HepG2 (cell line): ENCODE results near the gene RASIP1. TPM values are rescaled to one million over a fixed set of nuclear protein-coding genes. Genes with fewer than 3 reads are reported as not detected.
A peak's percentile ranks its signal among the peaks of the same experiment; 100 is the strongest.

Experiments
- ATAC-seq: fragments of 200-7000 bp; cut with Tn5 transposase; 3 replicates; pipeline ENCODE4 v1.9.1; 2020; ENCODE audit warnings: mild to moderate bottlenecking, moderate library complexity
- BruUV-seq: library from RNA; stranded (reverse); fragments of 400-500 nt; replicated peaks from 2 replicates; lab custom pipeline; 2021; lab: Mats Ljungman, UMichigan
- CTCF ChIA-PET: fragments of 300-600 bp; formaldehyde crosslinking; extraction: SDS; loops from one replicate; lab custom pipeline; 2021; ENCODE audit warnings: low total read pairs, inconsistent platforms, low intra/inter-chr PET ratio; lab: Yijun Ruan, JAX
- POLR2A ChIA-PET: fragments of 350-600 bp; sonication (Branson Sonifier 250); formaldehyde crosslinking; loops from one replicate; lab custom pipeline; 2020; ENCODE audit warnings: antibody characterized with exemption, inconsistent platforms; lab: Yijun Ruan, JAX
- DNase-seq: peaks from one replicate; pipeline ENCODE4 v3.0.0-alpha.2; 2015; ENCODE audit warnings: low spot score
- FAIRE-seq: peaks from 3 replicates; lab custom pipeline; 2011; peaks lifted over from hg19 to GRCh38; lab: Jason Lieb, UNC
- H2AFZ ChIP-seq: one replicate; pipeline ENCODE4 v1.6.1; 2011; ENCODE audit warnings: low read length, inconsistent platforms
- H3K27ac ChIP-seq: fragments of 300-600 bp; 3 replicates; pipeline ENCODE4 v1.8.0; 2011; ENCODE audit warnings: mixed run types, mild to moderate bottlenecking, mixed read lengths, low read length, inconsistent platforms; ENCODE audit not compliant: insufficient read depth; ENCODE audit errors: extremely low read length
- H3K27me3 ChIP-seq, 2 experiments: fragments of 200-600 bp in 1 of 2; 2 replicates in 1 of 2; 3 replicates in 1 of 2; pipeline versions ENCODE4 v1.6.0 to v1.8.0; 2011; ENCODE audit warnings: low read length in 2 of 2, mild to moderate bottlenecking in 2 of 2, moderate library complexity in 2 of 2, inconsistent platforms in 1 of 2; ENCODE audit not compliant: insufficient read depth in 2 of 2, control insufficient read depth in 1 of 2
- H3K36me3 ChIP-seq, 2 experiments: fragments of 200-600 bp in 1 of 2; replicated peaks in 1 of 2; 2 replicates in 1 of 2; 3 replicates in 1 of 2; pipeline versions ENCODE4 v1.5.1 to v1.8.0; 2011; ENCODE audit warnings: low read length in 2 of 2, inconsistent platforms in 1 of 2; ENCODE audit not compliant: insufficient read depth in 2 of 2, control insufficient read depth in 1 of 2
- H3K4me1 ChIP-seq: 2 replicates; pipeline ENCODE4 v1.5.1; 2012; ENCODE audit warnings: low read length, inconsistent platforms; ENCODE audit not compliant: insufficient read depth
- H3K4me2 ChIP-seq: 2 replicates; pipeline ENCODE4 v1.6.0; 2011; ENCODE audit warnings: low read depth, low read length, inconsistent platforms
- H3K4me3 ChIP-seq, 3 experiments: fragments of 200-600 bp in 1 of 3; sonication (generic), shearing (Covaris generic) in 1 of 3; replicated peaks in 1 of 3; 2 replicates each; pipeline ENCODE4 v1.5.1; 2011 to 2016; ENCODE audit warnings: low read length in 3 of 3, inconsistent platforms in 2 of 3, low read depth in 2 of 3, mild to moderate bottlenecking in 2 of 3, control low read depth in 1 of 3, mixed read lengths in 1 of 3; ENCODE audit not compliant: insufficient read depth in 1 of 3
- H3K79me2 ChIP-seq: one replicate; pipeline ENCODE4 v1.6.1; 2011; ENCODE audit warnings: low read length, inconsistent platforms; ENCODE audit not compliant: insufficient read depth
- H3K9ac ChIP-seq: 2 replicates; pipeline ENCODE4 v1.6.0; 2011; ENCODE audit warnings: mild to moderate bottlenecking, low read depth, low read length, inconsistent platforms; ENCODE audit not compliant: insufficient read depth
- H3K9me3 ChIP-seq: 2 replicates; pipeline ENCODE4 v1.5.1; 2012; ENCODE audit warnings: mild to moderate bottlenecking, low read length
- H4K20me1 ChIP-seq: 2 replicates; pipeline ENCODE4 v1.6.0; 2011; ENCODE audit warnings: inconsistent platforms, mild to moderate bottlenecking, low read length, moderate library complexity; ENCODE audit not compliant: insufficient read depth
- DNMT1 ChIP-seq: sonication (generic); formaldehyde crosslinking; IDR thresholded peaks from 2 replicates; pipeline ENCODE4 v1.5.1; 2020; ENCODE audit warnings: mild to moderate bottlenecking, missing genetic modification reagents
- DNMT3B ChIP-seq: conservative IDR thresholded peaks from 2 replicates; pipeline ENCODE4 v1.6.1; 2016; ENCODE audit warnings: missing biosample characterization, control low read depth
- FOXK2 ChIP-seq: fragments of 450-650 bp; IDR thresholded peaks from 2 replicates; pipeline ENCODE4 v1.6.1; 2016
- GFI1 ChIP-seq: sonication (generic); formaldehyde crosslinking; IDR thresholded peaks from 2 replicates; pipeline ENCODE4 v1.5.0; 2020; ENCODE audit warnings: missing genetic modification reagents, mild to moderate bottlenecking, borderline replicate concordance
- KLF12 ChIP-seq: sonication (generic); formaldehyde crosslinking; IDR thresholded peaks from 2 replicates; pipeline ENCODE4 v1.4.0; 2020; ENCODE audit warnings: missing genetic modification reagents, borderline replicate concordance
- NFRKB ChIP-seq: fragments of 450-650 bp; IDR thresholded peaks from 2 replicates; pipeline ENCODE4 v1.6.1; 2017
- NRL ChIP-seq: sonication (generic); formaldehyde crosslinking; IDR thresholded peaks from 2 replicates; pipeline ENCODE4 v1.5.0; 2020; ENCODE audit warnings: missing genetic modification reagents, mild to moderate bottlenecking, moderate library complexity, borderline replicate concordance
- ONECUT2 ChIP-seq: sonication (generic); formaldehyde crosslinking; IDR thresholded peaks from 2 replicates; pipeline ENCODE4 v1.4.0; 2020; ENCODE audit warnings: missing genetic modification reagents
- RBAK ChIP-seq: sonication (generic); formaldehyde crosslinking; IDR thresholded peaks from 2 replicates; pipeline ENCODE4 v1.5.1; 2020; ENCODE audit warnings: mild to moderate bottlenecking, missing genetic modification reagents
- SMAD9 ChIP-seq: sonication (generic); formaldehyde crosslinking; IDR thresholded peaks from 2 replicates; pipeline ENCODE4 v1.5.1; 2020; ENCODE audit warnings: mild to moderate bottlenecking, missing genetic modification reagents
- SNAI1 ChIP-seq: sonication (generic); formaldehyde crosslinking; IDR thresholded peaks from 2 replicates; pipeline ENCODE4 v1.5.0; 2020; ENCODE audit warnings: mild to moderate bottlenecking, missing genetic modification reagents, borderline replicate concordance
- SRY ChIP-seq: sonication (generic); formaldehyde crosslinking; IDR thresholded peaks from 2 replicates; pipeline ENCODE4 v1.8.0; 2022; ENCODE audit warnings: mild to moderate bottlenecking, missing genetic modification reagents
- ZBTB3 ChIP-seq: sonication (generic); formaldehyde crosslinking; IDR thresholded peaks from 2 replicates; pipeline ENCODE4 v1.4.0; 2020; ENCODE audit warnings: low read depth, mild to moderate bottlenecking, moderate library complexity, missing genetic modification reagents, borderline replicate concordance
- ZNF317 ChIP-seq: sonication (generic); formaldehyde crosslinking; IDR thresholded peaks from 2 replicates; pipeline ENCODE4 v1.5.0; 2020; ENCODE audit warnings: mild to moderate bottlenecking, missing genetic modification reagents
- ZNF337 ChIP-seq: sonication (generic); formaldehyde crosslinking; IDR thresholded peaks from 2 replicates; pipeline ENCODE4 v1.5.1; 2020; ENCODE audit warnings: missing genetic modification reagents, low read depth, mild to moderate bottlenecking, borderline replicate concordance
- ZNF703 ChIP-seq: sonication (generic); formaldehyde crosslinking; IDR thresholded peaks from 2 replicates; pipeline ENCODE4 v1.5.1; 2020; ENCODE audit warnings: missing genetic modification reagents, mild to moderate bottlenecking, moderate library complexity, borderline replicate concordance
- ZNF788 ChIP-seq: sonication (generic); formaldehyde crosslinking; IDR thresholded peaks from 2 replicates; pipeline ENCODE4 v1.5.0; 2020; ENCODE audit warnings: mild to moderate bottlenecking, missing genetic modification reagents, borderline replicate concordance
- ZSCAN20 ChIP-seq: sonication (generic); formaldehyde crosslinking; IDR thresholded peaks from 2 replicates; pipeline ENCODE4 v1.4.0; 2020; ENCODE audit warnings: missing genetic modification reagents, mild to moderate bottlenecking, borderline replicate concordance
- ZSCAN9 ChIP-seq: IDR thresholded peaks from 2 replicates; pipeline ENCODE4 v1.6.1; 2016; ENCODE audit warnings: borderline replicate concordance
- WGBS: methylation state at CpG from one replicate; pipeline ENCODE4 v1.1.6; 2017; ENCODE audit warnings: low lambda C conversion rate; 5-methylcytosine and 5-hydroxymethylcytosine counted together
- in situ Hi-C: cut with HindIII; loops from 2 replicates; pipeline ENCODE4 v1.10.0; 2017; ENCODE audit warnings: low pct_unique_long_range_greater_than_20kb; ENCODE audit not compliant: extremely low pct_ligation_motif_present
- intact Hi-C: fragments of 100-400 bp; cut with micrococcal nuclease; formaldehyde crosslinking; loops from one replicate; pipeline ENCODE4 v1.10.0; 2022; ENCODE audit not compliant: unreplicated experiment
- polyA plus RNA-seq, 8 experiments: library from polyadenylated mRNA; depleted of rRNA in 3 of 8; stranded (reverse) in 7 of 8; unstranded in 1 of 8; fragments of >200 nt; fragmentation: Illumina TruSeq in 4 of 8; extraction: Trizol in 4 of 8; gene quantifications; 2 replicates each; pipeline versions ENCODE4 v1.2.1 to v1.2.3, GENCODE V29; 2011 to 2016; ENCODE audit warnings: low read depth in 4 of 8, missing spikeins in 1 of 8, mixed read lengths in 1 of 8; ENCODE audit not compliant: insufficient read depth in 1 of 8
- total RNA-seq, 5 experiments: library from RNA; depleted of rRNA; stranded (reverse); fragments of >200 nt; fragmentation: Illumina TruSeq; extraction: Trizol; gene quantifications; 2 replicates each; pipeline ENCODE4 v1.2.3, GENCODE V29; 2016; ENCODE audit warnings: low read depth in 1 of 5
- TF ChIP-seq, protein P1 (sequence below): sonication (generic); formaldehyde crosslinking; IDR thresholded peaks from 2 replicates; pipeline ENCODE4 v1.5.0; 2020; ENCODE audit warnings: missing genetic modification reagents
- TF ChIP-seq, protein P2 (sequence below): sonication (generic); formaldehyde crosslinking; IDR thresholded peaks from 2 replicates; pipeline ENCODE4 v1.5.0; 2020; ENCODE audit warnings: mild to moderate bottlenecking, missing genetic modification reagents
- TF ChIP-seq, protein P3 (sequence below): sonication (generic); formaldehyde crosslinking; IDR thresholded peaks from 2 replicates; pipeline ENCODE4 v1.9.0; 2021; ENCODE audit warnings: missing genetic modification reagents, borderline replicate concordance

RASIP1 gene
- total and polyA plus RNA-seq, 2 of the 13 experiments (the other 11 are each of a cell fraction or from before 2014, with no cell fraction given), result 0.44 to 0.58 TPM

DNA sequence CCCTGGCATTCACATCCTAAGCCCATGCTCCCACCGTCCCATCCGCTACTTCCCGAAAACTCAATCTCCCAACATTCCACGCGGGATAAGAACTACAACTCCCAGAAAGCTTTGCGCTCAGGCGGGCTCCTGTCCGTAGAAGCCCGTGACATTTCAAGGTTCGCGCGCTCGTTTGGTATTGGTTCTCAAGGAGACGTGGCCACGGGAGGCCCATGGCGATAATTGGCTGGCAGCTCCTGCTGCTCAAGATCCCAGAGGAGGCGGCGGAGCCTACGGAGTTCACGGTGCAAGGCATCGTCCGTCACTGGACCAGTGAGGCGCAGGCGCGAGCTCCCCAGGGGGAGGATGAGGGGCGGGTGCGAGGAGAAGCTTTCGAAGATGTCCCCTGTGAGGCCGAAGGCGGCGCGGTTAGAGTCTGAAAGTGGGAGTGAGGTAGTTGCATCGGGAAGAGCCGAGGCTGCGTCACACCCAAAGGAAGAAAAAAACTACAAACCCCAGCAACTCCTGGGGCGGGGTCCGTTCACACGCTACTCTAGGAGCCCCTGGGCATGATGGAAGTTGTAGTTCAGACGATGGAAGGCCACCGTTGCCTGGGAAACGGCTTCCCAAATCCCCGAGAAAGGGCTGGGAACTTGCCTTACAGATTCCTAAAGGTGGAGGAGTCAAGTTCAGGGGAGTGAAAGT, 19.7 kb downstream of the RASIP1 start (continued):
- TF ChIP-seq NFRKB, result no peak
- TF ChIP-seq, protein P1, sequence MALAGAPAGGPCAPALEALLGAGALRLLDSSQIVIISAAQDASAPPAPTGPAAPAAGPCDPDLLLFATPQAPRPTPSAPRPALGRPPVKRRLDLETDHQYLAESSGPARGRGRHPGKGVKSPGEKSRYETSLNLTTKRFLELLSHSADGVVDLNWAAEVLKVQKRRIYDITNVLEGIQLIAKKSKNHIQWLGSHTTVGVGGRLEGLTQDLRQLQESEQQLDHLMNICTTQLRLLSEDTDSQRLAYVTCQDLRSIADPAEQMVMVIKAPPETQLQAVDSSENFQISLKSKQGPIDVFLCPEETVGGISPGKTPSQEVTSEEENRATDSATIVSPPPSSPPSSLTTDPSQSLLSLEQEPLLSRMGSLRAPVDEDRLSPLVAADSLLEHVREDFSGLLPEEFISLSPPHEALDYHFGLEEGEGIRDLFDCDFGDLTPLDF (CRISPR knock-in tag), result peak; percentile 98
- TF ChIP-seq, protein P2, sequence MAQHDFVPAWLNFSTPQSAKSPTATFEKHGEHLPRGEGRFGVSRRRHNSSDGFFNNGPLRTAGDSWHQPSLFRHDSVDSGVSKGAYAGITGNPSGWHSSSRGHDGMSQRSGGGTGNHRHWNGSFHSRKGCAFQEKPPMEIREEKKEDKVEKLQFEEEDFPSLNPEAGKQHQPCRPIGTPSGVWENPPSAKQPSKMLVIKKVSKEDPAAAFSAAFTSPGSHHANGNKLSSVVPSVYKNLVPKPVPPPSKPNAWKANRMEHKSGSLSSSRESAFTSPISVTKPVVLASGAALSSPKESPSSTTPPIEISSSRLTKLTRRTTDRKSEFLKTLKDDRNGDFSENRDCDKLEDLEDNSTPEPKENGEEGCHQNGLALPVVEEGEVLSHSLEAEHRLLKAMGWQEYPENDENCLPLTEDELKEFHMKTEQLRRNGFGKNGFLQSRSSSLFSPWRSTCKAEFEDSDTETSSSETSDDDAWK (CRISPR knock-in tag), result no peak
- no peak for TF ChIP-seq FOXK2

DNA sequence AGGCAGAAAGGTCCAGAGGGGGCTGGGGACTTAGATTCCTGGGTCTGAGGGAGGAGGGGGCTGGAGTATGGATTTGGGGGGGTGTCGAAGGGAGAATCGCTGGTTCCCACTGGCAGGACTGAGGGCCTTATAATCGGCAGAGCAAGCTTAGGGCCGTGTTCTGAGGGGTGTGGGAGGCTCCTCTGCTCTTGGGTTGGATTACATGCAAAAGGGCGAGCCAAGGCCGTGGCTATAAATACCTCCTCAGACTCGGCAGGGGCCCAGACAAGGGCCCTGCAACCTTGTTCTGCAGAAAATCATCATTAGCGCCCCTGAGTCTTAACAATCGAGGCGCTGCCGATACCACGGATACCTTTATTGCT, 20.2 kb downstream of the RASIP1 start:
- Histone ChIP-seq H3K27ac (peak overlapping the region; percentile 74), H2AFZ (no peak overlapping the region)
- 11% methylated on average over 9 of the region's 12 CpGs for WGBS
- TF ChIP-seq SNAI1 (CRISPR knock-in tag) (peak; percentile 18; the same call in 1 of the 2 replicates), RBAK (CRISPR knock-in tag) (no peak), ZNF788 (CRISPR knock-in tag) (no peak), SRY (CRISPR knock-in tag) (no peak), ZSCAN9 (CRISPR knock-in tag) (no peak), ZNF703 (no peak), DNMT3B (CRISPR knock-in tag) (no peak), NRL (no peak), ONECUT2 (no peak), GFI1 (CRISPR knock-in tag) (no peak), ZNF337 (CRISPR knock-in tag) (no peak), ZBTB3 (no peak), KLF12 (CRISPR knock-in tag) (no peak), SMAD9 (CRISPR knock-in tag) (no peak), DNMT1 (CRISPR knock-in tag) (no peak), ZSCAN20 (CRISPR knock-in tag) (no peak), ZNF317 (no peak)
- TF ChIP-seq, protein P3, sequence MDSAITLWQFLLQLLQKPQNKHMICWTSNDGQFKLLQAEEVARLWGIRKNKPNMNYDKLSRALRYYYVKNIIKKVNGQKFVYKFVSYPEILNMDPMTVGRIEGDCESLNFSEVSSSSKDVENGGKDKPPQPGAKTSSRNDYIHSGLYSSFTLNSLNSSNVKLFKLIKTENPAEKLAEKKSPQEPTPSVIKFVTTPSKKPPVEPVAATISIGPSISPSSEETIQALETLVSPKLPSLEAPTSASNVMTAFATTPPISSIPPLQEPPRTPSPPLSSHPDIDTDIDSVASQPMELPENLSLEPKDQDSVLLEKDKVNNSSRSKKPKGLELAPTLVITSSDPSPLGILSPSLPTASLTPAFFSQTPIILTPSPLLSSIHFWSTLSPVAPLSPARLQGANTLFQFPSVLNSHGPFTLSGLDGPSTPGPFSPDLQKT (CRISPR knock-in tag), result no peak

More for the DNA sequence above, 20.2 kb downstream of the RASIP1 start:
- POLR2A ChIA-PET, result interaction anchor here (0.7 to 1.4 kb wide), 10 partner anchors 8 to 152 kb away, joined by 3 to 13 read pairs (median 5); partner anchors contain the start of genes CA11, FUT2, PPP1R15A and RPL18
- in situ Hi-C loops (no loop called here), intact Hi-C loops (no loop called here)
- Histone ChIP-seq H3K79me2 (no peaks in the 10 kb centered on the region), H3K9ac (peak overlapping the region; percentile 81), H4K20me1 (no peaks in the 10 kb centered on the region), H3K4me2 (peak overlapping the region; percentile 99), H3K27me3 (no peaks in the 10 kb centered on the region; a peak in 1 of 5 replicates), H3K9me3 (no peaks in the 10 kb centered on the region), H3K4me3 (peak overlapping the region; percentile 68 to 85 (median 76)), H3K36me3 (no peaks in the 10 kb centered on the region), H3K4me1 (peaks cover 62% of the 10 kb centered on the region)
- CTCF ChIA-PET, result no interaction called here
- ATAC-seq (peak; percentile 6), FAIRE-seq (no peak), DNase-seq (no peak)
- BruUV-seq, result no TSS peak
